Stimulated activated CD4-positive, alpha-beta T cell treated with anti-CD3 and anti-CD28 coated beads, Interleukin-4, amount 100 ng/mL, for 1 hour (primary cell): Measurements from ENCODE around the gene TMEM14C.
"Not testable (repeated sequence)": the region's sequence is repeated elsewhere in the genome, so short reads cannot be mapped to it uniquely, and the experiment has no call there.

Source experiments
- DNase-seq: peaks from one replicate; pipeline ENCODE4 v3.0.0-alpha.2; 2020

Gene TMEM14C

DNA sequence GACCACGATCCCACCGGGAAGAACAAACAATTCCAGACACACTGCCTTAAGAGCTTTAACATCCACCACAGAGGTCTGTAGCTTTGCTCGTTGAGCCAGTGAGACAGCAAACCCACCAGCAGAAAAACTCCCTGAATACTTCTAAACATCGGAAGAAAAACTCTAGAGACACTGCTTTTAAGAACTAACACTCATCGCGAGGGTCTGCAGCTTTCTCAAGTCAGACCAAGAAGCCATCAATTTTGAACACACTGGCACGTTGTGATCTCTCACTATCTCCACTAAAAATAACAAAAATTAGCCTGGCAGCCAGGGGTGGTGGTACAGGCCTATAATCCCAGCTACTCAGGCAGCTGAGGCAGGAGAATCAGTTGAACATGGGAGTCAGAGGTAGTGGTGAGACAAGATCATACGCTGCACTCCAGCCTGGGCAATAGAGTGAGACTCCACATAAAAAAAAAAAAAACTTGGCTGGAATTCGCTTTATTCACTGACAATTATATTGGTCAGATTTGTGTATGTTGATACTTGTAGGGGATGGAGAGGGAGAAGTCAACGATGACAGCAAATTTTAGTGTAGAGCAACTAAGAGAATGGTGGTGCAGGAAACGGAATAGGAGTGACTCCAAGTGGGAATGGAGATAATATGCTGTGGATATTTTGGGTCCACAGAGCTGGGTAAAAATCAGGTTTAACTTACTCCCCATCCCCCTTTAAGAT is 860 bp upstream of the TMEM14C start:
- no peak for DNase-seq

DNA sequence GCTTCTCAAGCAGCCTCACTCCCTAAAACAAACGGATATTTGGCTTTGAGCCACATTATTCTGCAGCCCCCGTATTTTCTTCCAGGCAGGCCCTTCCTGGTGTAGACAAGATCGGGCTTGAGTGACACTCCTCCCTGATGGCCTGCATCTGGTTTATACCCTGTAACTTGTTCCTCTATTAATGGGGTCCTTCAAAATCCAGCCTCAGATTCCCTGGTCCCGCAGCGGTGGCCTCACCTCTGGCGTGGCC is 375 bp upstream of the TMEM14C start:
- DNase-seq, result no peak

DNA sequence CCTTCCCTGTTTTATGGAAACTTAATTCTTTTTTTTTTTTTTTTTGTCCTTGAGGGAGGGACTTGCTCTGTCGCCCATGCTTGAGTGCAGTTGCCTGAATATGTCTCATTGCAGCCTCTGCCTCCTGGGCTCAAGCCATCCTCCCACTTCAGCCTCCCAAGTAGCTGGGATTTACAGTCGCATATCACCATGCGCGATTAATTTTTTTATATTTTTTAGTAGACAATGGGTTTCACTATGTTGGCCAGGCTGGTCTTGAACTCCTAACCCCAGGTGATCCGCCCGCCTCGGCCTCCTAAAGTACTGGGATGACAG is 654 bp downstream of the TMEM14C start:
- no peak for DNase-seq

DNA sequence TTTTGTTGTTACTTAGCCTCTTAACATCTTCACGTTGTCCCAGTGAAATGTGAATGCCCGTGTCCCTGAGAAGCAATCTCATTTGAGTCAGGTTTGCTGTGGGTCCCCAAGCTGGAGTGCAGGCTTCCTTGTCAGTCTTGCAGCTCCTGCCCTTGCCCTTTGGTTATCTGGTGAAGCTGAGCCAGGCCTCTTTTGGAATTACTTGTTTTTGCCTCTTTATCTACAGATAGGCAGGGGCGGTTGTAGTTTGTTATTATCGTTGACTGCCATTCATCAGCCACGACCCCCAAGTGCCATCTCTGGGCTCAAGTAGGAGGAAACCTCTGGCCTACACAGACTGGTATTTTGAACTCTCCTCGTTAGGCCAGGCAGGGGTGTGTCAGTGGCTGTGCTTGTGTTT is 2.2 kb downstream of the TMEM14C start:
- DNase-seq, result no peak

- no peak for DNase-seq
These were observed 2.8 kb downstream of the TMEM14C start for GRCh38 chr6:10725716-10726115.

DNA sequence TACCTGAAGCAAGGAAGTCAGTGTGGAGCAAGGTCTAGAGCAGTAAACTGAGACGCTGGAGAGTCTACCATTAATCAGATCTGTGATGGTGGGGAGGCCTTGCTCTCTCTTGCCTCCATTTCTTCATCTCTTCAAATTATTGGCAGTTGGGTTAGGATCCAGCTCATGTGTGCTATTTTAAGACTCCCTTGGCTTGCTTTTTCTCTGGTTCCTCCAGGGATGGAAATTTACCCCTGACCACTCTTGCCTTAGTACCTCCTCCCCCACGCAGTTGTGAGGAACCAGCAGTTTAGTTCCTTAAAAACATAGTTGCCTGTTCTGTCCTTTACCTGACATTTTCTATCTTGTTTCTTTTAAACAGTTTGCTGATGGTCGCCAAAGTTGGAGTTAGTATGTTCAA is 7.4 kb downstream of the TMEM14C start:
- DNase-seq, result no peak

DNA sequence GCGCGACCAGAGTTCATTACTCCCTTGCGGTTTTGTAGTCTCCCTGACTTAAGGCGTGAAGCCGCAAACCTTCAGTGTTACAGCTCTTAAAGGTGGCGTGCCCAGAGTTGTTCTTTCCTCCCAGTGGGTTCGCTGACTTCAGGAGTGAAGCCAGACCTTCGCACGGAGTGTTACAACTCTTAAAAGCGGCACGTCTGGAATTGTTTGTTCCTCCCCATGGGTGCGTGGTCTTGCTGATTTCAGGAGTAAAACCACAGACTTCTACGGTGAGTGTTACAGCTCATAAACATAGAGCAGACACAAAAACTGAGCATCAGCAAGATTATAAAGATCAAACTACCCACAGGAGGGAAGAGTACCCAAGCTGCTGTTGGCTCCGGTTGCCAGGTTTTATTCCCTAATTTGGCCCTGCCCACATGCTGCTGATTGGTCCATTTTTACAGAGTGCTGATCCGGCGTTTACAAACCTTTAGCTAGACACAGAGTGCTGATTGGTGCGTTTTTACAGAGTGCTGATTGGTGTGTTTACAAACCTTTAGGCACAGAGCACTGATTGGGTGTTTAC is 10.4 kb downstream of the TMEM14C start:
- no peak for DNase-seq

DNA sequence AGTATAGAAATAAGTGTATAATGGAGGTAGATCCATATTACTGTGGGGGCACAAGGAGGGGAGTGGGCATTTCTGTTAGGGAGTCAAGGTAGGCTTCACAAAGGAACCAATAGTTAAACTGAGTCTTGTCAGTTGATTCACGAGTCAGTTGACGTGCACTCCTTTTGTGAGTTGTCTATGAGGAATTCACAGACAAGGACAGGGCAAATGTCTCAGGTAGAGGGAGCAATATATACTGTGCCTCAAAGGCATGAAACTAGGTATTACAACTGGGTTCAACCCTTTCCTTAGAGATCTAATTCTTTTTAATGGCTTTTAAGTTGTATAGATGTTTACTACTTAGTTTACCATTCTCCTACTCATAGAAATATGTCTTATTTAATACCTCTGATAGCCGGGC is 11.0 kb downstream of the TMEM14C start:
- DNase-seq, result no peak

GRCh38 chr6:10736731-10737130 is 13.9 kb downstream of the TMEM14C start:
- DNase-seq, result no peak

GRCh38 chr6:10740061-10740460 is 17.2 kb downstream of the TMEM14C start:
- DNase-seq, result no peak

DNA sequence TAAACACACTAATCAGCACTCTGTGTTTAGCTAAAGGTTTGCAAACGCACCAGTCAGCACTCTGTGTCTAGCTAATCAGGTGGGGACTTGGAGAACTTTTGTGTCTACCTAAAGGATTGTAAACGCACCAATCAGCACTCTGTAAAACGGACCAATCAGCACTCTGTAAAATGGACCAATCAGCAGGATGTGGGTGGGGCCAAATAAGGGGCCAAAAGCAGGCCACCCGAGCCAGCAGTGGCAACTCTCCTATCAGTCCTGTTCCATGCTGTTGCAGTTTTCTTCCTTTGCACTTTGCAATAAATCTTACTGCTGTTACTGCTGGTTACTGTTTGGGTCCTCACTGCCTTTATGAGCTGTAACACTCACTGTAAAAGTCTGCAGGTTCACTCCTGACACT is 18.8 kb downstream of the TMEM14C start:
- DNase-seq, result not testable (repeated sequence)

DNA sequence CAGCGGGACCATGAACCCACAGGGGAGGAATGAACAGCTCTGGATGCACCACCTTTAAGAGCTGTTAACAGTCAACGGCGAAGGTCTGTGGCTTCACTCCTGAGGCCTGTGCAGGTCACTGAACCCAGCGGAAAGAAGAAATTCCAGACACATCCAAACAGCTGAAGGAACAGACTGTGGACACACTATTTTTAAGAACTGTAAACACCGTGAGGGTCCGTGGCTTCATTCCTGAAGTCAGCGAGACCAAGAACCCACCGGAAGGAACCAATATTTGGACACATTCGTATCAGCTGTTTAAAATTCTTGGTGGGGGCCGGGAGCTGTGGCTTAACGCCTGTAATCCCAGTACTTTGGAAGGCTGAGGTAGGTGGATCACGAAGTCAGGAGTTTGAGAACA is 19.4 kb downstream of the TMEM14C start:
- no peak for DNase-seq

DNA sequence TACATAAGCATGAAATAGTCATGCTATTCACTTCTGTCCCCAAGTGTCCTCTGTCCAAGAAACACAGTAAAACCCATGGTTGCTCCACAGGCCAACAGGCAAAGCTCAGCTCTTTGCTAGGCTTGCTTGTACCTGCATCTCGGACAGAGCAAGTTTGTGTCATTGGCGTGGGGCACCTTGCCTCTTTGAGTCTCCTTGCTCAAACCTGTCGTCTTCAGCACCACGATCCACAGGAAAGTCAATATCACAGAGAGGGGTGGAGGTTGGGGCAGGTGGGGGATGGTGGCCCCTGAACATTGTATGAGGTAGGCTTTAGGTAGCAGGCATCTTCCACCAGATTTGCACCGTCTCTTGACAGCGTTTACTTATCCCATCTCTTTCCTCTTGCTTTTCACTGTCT is 20.6 kb downstream of the TMEM14C start:
- no peak for DNase-seq

DNA sequence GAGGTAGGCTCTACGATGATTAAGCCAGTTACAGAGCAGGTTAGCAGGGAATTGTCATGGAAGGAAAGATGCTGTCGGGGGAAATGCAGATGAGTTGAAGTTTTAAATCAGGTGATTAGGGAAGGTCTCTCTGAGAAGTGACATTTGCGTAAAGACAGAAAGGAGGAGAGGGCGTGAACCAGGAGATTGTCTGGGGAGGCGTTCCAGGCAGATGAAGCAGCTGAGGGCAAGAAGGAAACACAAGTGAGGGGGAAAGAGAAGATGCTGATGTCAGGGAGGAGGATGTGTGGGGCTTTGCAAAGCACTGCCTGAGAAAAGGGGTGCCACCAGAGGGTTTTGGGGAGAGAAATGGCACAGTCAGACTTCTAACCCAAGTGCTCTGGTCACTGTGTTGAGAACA is 22.2 kb downstream of the TMEM14C start:
- DNase-seq, result no peak

DNA sequence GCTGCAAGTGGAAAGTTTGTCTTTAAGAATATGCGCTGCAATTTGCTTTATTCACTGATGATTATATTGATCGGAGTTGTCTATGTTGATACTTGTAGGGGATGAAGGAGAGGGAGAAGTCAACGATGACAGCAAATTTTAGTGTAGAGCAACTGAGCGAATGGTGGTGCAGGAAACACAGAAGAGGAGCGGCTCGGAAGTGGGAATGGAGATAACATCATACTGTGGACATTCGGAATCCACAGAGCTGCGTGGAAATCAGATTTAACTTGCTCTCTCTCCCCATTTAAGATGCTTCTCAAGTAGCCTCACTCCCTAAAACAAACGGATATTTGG is 24.0 kb downstream of the TMEM14C start:
- no peak for DNase-seq

DNA sequence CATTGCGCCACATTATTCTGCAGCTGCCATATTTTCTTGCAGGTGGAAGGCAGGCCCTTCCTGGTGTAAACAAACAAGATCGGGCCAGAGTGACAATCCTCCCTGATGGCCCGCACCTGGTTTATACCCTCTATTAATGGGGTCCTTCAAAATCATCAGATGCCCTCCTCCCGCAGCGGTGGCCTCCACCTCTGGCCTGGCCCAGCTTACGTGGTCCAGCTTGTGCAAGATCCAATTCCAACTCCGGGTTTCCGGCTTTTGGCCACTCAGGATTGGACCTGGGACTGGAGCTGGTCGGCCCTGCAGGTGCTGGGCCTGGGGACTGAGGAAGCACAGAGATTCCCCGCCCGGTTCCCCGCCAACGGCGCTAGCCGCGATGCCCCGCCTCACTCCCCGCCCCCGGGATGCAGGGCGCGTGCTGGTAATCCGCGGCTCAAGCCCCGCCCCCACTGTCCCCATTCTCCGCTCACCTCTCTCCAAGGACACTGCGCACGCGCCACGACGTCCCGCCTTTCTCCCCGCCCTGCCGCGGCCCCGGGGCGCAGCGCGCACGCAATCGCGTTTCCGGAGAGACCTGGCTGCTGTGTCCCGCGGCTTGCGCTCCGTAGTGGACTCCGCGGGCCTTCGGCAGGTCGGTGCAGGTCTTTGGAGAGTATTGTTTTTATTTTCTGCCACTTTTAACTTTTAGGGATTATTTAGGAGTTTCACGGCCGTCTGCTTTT is 24.5 kb downstream of the TMEM14C start, which contains the start of gene TMEM14B:
TMEM14B (plus strand) TSS at position 555 of the 722 bp plus-strand sequence. CDS start 1,441 bp downstream, outside the sequence.
- peak; percentile 100 for DNase-seq

DNA sequence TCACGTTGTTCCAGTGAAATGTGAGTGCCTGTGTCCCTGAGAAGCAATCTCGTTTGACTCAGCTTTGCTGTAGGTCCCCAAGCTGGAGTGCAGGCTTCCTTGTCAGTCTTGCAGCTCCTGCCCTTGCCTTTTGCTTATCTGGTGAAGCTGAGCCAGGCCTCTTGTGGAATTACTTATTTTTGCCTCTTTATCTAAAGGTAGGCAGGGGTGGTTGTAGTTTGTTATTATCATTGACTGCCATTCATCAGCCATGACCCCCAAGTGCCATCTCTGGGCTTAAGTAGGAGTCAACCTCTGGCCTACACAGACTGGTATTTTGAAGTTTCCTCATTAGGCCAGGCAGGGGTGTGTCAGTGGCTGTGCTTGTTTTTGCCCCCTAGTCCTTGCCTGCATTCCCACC is 26.9 kb downstream of the TMEM14C start:
- DNase-seq, result no peak

DNA sequence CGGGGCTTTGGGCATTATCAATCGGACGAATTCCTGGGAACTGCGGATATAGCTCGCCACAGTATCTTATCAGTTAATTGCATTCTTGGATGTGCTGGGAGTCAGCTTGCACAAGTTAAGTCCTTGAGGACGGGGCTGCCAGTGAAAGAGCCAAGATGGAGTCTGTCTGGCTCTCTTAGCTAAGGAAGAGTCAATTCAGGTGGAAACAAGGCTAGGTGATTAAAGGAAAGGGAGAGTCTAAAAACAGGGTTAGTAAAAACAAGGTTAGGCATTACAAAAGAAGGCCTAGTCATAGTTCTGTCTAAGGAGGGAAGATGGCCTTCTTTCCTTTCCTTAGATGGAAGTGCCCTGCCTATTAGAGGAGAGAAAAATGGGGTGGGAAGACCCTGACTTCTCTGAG is 27.7 kb downstream of the TMEM14C start:
- DNase-seq, result not testable (repeated sequence)

- not testable (repeated sequence) for DNase-seq
These were observed 28.9 kb downstream of the TMEM14C start for GRCh38 chr6:10751757-10752156.

- no peak for DNase-seq
These were observed 33.2 kb downstream of the TMEM14C start for GRCh38 chr6:10756085-10756484.

DNA sequence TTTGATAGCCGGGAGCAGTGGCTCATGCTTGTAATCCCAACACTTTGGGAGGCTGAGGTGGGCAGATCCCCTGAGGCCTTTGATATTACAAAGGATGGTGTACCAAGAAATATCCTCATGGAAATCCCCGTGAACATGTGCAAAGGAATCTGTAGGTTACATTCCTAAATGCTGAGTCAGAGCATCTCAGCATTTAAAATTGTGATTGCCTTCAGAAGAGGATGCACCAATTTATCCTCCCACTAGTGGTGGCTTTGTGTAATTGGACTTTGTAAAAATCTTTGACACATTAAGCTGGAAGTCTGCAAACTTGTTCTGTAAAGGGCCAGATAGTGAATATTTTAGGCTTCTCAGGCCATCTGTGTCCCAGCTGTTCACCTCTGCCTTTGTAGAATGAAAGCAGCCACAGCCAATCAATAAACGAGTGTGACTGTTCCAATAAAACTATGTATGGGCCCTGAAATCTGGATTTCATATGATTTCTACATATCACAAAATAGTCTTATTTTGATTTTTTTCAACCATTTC is 36.5 kb downstream of the TMEM14C start:
- no peak for DNase-seq

DNA sequence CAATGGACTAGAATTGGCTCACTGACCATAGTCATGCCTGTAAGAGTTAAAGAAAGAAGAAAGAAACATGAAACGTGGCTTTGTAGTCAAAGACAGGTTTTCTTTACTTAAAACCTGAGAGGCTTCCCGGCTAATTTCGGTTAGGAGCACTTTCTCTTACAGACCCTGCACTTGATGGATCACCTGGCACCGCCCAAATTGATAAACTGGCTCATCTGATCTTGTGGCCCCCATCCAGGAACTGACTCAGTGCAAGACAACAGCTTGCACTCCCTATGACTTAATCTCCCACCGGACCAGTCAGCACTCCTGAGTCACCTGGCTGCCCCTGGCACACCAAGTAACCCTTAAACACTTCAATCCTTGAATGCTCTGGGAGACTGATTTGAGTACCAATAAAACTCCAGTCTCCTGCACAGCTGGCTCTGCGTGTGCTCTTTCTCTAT is 37.0 kb downstream of the TMEM14C start:
- no peak for DNase-seq

DNA sequence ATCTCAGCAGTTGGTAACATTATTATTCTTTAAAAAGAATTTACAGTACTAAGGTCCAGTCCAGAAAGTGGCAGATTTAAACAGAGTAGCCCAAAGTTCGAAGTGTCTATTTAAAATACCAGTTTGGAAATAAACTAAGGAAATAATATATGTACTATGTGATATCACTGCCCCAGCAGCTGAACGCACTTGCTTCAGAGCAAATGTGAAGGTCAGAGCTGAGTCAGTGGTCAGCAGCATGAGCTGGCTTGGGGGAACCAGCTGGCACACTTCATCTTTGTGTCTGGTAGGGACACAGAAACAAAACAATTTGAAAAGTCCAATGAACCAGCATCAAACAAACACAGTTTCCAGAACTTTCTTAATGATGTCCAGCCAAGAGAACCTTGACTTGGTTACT is 40.1 kb downstream of the TMEM14C start:
- no peak for DNase-seq

DNA sequence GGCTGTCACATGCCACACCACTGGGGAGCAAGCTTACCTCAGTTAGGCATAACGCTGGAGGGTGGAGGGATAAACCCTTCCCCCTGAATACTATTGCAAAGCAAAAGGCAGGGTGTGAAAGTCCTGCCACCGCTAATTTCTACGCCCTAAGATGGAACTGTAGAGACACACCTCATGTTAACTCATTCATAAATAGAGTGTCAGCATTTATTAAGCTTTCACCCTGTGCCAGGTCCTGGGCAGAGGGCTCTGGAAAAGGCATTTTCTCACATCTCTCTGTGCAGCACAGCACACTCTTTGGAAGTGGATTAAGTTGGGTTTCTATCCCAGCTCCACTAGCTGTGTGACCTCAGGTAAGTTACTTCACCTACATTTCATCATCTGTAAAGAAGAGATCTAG is 46.5 kb downstream of the TMEM14C start:
- no peak for DNase-seq
